ENCODE results near the gene OR5AN1. TPM values are rescaled to one million over a fixed set of nuclear protein-coding genes. Genes with fewer than 3 reads are reported as not detected.

Gene OR5AN1
- polyA plus RNA-seq, 2 of the 4 experiments (the other 2 are of a cell fraction): not detected

DNA sequence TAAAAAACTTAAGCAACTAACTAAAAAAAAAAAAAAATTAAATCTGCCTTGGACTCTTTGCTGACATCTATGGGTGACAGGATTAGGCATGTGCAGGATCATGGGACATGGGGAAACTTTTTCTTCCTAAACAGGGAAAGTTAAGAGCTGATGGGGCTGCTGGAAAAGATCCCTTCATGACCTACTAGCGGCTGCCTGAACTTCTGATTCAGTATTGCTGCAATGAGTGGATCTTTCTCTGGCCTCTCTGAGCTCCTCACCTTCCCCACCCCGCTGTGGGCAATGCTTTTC lies 42.5 kb downstream of the OR5AN1 start:
- Histone ChIP-seq H3K4me3 (no peak overlapping the region), H3K9me3 (no peaks in the 10 kb centered on the region), H3K27ac (no peak overlapping the region), H3K4me1 (no peaks in the 10 kb centered on the region), H3K4me2 (no peak overlapping the region)
- CTCF ChIA-PET: interaction anchor here (1.2 to 1.5 kb wide), 3 partner anchors 22 to 230 kb away, joined by 3 to 4 read pairs (median 4); partner anchors contain the start of gene DTX4
- FAIRE-seq (no peak), DNase-seq (ENCODE audit: low read depth in 1 of 2, low spot score in 1 of 2) (no peak), ATAC-seq (no peak)
- POLR2A ChIA-PET: no interaction called here
- 3% methylated on average over 2 of the region's 2 CpGs for WGBS (ENCODE audit: missing lambda C conversion rate)
- TF ChIP-seq ZSCAN20 (CRISPR knock-in tag; IDR thresholded peaks at IDR 0.05): no peak
- TF ChIP-seq CHD2 (IDR thresholded peaks at IDR 0.05; ENCODE audit: low read length, partially characterized antibody): no peak
- no peak for TF ChIP-seq KDM1A (IDR thresholded peaks at IDR 0.05; ENCODE audit: low read depth)

- ChIA-PET POLR2A (no interaction called here), CTCF (interaction anchor here (1.2 kb wide), 1 partner anchor 10 kb away, joined by 3 read pairs; no protein-coding TSS in a partner anchor)
- no peak for ATAC-seq
Observed at GRCh38 chr11:59403546-59403945, 44.9 kb downstream of the OR5AN1 start.

GRCh38 chr11:59413646-59414045 lies 55.0 kb downstream of the OR5AN1 start:
- no peak overlapping the region for H3K4me3 ChIP-seq
- H3K27ac ChIP-seq: no peak overlapping the region
- 1% methylated on average over 2 of the region's 2 CpGs for WGBS (ENCODE audit: missing lambda C conversion rate)
- no peak overlapping the region for H3K4me2 ChIP-seq
- no peak for TF ChIP-seq CHD4 (IDR thresholded peaks at IDR 0.05; ENCODE audit: borderline replicate concordance)
- TF ChIP-seq TFCP2L1 (CRISPR knock-in tag; IDR thresholded peaks at IDR 0.05): no peak
- no peak for TF ChIP-seq FOXS1 (CRISPR knock-in tag; IDR thresholded peaks at IDR 0.05)
- TF ChIP-seq HOXA7 (CRISPR knock-in tag; IDR thresholded peaks at IDR 0.05): no peak
- no peak for TF ChIP-seq TP53 (CRISPR knock-in tag; IDR thresholded peaks at IDR 0.05)
- TF ChIP-seq, protein P1, sequence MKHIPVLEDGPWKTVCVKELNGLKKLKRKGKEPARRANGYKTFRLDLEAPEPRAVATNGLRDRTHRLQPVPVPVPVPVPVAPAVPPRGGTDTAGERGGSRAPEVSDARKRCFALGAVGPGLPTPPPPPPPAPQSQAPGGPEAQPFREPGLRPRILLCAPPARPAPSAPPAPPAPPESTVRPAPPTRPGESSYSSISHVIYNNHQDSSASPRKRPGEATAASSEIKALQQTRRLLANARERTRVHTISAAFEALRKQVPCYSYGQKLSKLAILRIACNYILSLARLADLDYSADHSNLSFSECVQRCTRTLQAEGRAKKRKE (CRISPR knock-in tag; IDR thresholded peaks at IDR 0.05; ENCODE audit: low read depth): no peak
- no peak for TF ChIP-seq POLR2AphosphoS2 (conservative IDR thresholded peaks at IDR 0.05; ENCODE audit: low read length)
- TF ChIP-seq NFE2L2 (conservative IDR thresholded peaks at IDR 0.05; ENCODE audit: low read length): no peak
- TF ChIP-seq KDM5A (IDR thresholded peaks at IDR 0.05): no peak
- TF ChIP-seq RAD21 (conservative IDR thresholded peaks at IDR 0.05 in 1 of 2, IDR thresholded peaks at IDR 0.05 in 1 of 2): no peak
- no peak for TF ChIP-seq ZNF302 (CRISPR knock-in tag; IDR thresholded peaks at IDR 0.05)
- TF ChIP-seq ZFP36 (IDR thresholded peaks at IDR 0.05; ENCODE audit: borderline replicate concordance, partially characterized antibody): no peak
- TF ChIP-seq SMC3 (IDR thresholded peaks at IDR 0.05): no peak
- no peak for TF ChIP-seq MAFK (IDR thresholded peaks at IDR 0.05; ENCODE audit: partially characterized antibody)
- TF ChIP-seq, protein P2, sequence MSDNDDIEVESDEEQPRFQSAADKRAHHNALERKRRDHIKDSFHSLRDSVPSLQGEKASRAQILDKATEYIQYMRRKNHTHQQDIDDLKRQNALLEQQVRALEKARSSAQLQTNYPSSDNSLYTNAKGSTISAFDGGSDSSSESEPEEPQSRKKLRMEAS (IDR thresholded peaks at IDR 0.05): no peak
- TF ChIP-seq RARB (CRISPR knock-in tag; IDR thresholded peaks at IDR 0.05): no peak
- no peak for TF ChIP-seq FOSL2 (IDR thresholded peaks at IDR 0.05)
- no peak for TF ChIP-seq FOSL2 (CRISPR knock-in tag; IDR thresholded peaks at IDR 0.05)
- DNase-seq (ENCODE audit: low read depth in 1 of 2, low spot score in 1 of 2) (no peak), FAIRE-seq (no peak), ATAC-seq (no peak)
- CTCF ChIA-PET: interaction anchor here (0.5 to 1.5 kb wide), 2 partner anchors 14 to 239 kb away, joined by 3 read pairs; no protein-coding TSS in a partner anchor
- H3K9me3 ChIP-seq: no peaks in the 10 kb centered on the region
- H3K4me1 ChIP-seq: no peaks in the 10 kb centered on the region
- POLR2A ChIA-PET: no interaction called here

More at GRCh38 chr11:59403546-59403945, 44.9 kb downstream of the OR5AN1 start:
- FAIRE-seq (no peak), DNase-seq (ENCODE audit: low read depth in 1 of 2, low spot score in 1 of 2) (peak in 1 of 2 experiments; percentile 2)
- no peaks in the 10 kb centered on the region for H3K9me3 ChIP-seq
- H3K4me3 ChIP-seq: no peak overlapping the region
- TF ChIP-seq ESRRA (IDR thresholded peaks at IDR 0.05; ENCODE audit: borderline replicate concordance, low read length): no peak
- no peak for TF ChIP-seq HDAC2 (IDR thresholded peaks at IDR 0.05)
- TF ChIP-seq CEBPB (IDR thresholded peaks at IDR 0.05): no peak
- no peak for TF ChIP-seq RCOR1 (IDR thresholded peaks at IDR 0.05; ENCODE audit: low read depth, low read length)
- no peak for TF ChIP-seq HOXB5 (CRISPR knock-in tag; IDR thresholded peaks at IDR 0.05)
- no peak for TF ChIP-seq GATA3 (IDR thresholded peaks at IDR 0.05; ENCODE audit: borderline replicate concordance)
- peak; percentile 84 for TF ChIP-seq ZFP36 (IDR thresholded peaks at IDR 0.05; ENCODE audit: borderline replicate concordance, partially characterized antibody)
- TF ChIP-seq RFX5 (IDR thresholded peaks at IDR 0.05): no peak
- no peak overlapping the region for H3K27ac ChIP-seq
- no peak overlapping the region for H3K4me2 ChIP-seq
- H3K4me1 ChIP-seq: no peaks in the 10 kb centered on the region

All from A549 (cell line).